Measurements from ENCODE around the gene SLC39A12. TPM values are rescaled to one million over a fixed set of nuclear protein-coding genes. Genes with fewer than 3 reads are reported as not detected.

The SLC39A12 gene
- total RNA-seq, 1 donor from 2014 or later, result not detected

DNA sequence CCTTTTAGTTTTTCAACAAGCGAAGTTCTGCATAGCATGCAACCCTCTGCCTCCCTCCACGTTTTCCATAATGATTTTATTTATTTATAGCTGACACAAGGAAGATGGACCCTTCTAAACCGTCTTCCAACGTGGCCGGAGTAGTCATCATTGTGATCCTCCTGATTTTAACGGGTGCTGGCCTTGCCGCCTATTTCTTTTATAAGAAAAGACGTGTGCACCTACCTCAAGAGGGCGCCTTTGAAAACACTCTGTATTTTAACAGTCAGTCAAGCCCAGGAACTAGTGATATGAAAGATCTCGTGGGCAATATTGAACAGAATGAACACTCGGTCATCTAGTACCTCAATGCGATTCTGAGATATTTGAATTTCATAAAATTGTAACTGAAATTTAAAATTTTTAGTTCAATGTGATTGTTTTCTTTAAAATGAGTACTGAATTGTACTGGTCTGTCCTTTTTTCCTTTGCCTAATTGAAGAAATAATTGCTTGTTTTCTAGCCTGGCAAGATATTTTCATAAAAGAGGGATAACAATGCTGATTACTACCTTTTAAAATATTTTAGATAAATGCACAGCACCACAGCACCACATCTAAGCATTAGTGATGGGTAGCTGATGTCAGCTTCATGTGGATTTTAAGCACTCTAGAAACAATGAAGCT lies 41.5 kb upstream of the SLC39A12 start:
- no peaks in the 10 kb centered on the region for H3K4me1 ChIP-seq
- H3K27ac ChIP-seq, result no peak overlapping the region
- peak in 1 of 2 donors; percentile 67 for DNase-seq (ENCODE audit: low spot score in 2 of 2)
- no peaks in the 10 kb centered on the region for H3K36me3 ChIP-seq
- TF ChIP-seq, protein P1, sequence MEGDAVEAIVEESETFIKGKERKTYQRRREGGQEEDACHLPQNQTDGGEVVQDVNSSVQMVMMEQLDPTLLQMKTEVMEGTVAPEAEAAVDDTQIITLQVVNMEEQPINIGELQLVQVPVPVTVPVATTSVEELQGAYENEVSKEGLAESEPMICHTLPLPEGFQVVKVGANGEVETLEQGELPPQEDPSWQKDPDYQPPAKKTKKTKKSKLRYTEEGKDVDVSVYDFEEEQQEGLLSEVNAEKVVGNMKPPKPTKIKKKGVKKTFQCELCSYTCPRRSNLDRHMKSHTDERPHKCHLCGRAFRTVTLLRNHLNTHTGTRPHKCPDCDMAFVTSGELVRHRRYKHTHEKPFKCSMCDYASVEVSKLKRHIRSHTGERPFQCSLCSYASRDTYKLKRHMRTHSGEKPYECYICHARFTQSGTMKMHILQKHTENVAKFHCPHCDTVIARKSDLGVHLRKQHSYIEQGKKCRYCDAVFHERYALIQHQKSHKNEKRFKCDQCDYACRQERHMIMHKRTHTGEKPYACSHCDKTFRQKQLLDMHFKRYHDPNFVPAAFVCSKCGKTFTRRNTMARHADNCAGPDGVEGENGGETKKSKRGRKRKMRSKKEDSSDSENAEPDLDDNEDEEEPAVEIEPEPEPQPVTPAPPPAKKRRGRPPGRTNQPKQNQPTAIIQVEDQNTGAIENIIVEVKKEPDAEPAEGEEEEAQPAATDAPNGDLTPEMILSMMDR (IDR thresholded peaks at IDR 0.05), result peak; percentile 10 to 66 (median 61)
- no peaks in the 10 kb centered on the region for H3K9me3 ChIP-seq
- H3K4me3 ChIP-seq, result no peak overlapping the region
- intact Hi-C loops (cut with DNase I), result loop anchor here (1.0 to 10.0 kb wide), 5 partner anchors 135 to 327 kb away; partner anchors contain the start of gene CACNB2
- no peaks in the 10 kb centered on the region for H3K27me3 ChIP-seq

DNA sequence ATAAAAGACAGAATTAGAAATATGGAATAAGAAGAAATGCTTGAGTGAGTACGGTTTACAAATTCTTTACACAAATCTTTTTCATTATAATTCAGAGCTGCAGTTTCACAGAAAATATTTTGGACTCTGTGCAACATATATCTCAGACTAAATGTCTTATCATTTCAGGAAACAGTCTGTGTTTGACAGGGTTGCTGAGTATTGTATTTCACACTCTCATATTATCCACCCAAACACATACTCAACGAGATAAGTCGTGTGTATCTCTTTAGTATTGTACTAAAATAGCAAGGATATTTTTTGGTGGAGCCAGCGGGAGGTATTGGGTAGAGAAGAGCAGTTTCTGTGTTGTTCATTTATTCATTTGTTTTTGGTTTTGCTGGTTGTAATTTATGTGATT lies 39.0 kb upstream of the SLC39A12 start:
- Histone ChIP-seq H3K27me3 (no peaks in the 10 kb centered on the region), H3K36me3 (no peaks in the 10 kb centered on the region), H3K4me1 (no peaks in the 10 kb centered on the region), H3K9me3 (no peaks in the 10 kb centered on the region), H3K27ac (no peak overlapping the region), H3K4me3 (no peak overlapping the region)
- TF ChIP-seq, protein P1 (IDR thresholded peaks at IDR 0.05), result no peak
- DNase-seq (ENCODE audit: low spot score in 2 of 2), result no peak
- intact Hi-C loops (cut with DNase I), result loop anchor here (5.0 to 10.0 kb wide), 3 partner anchors 132 to 325 kb away; partner anchors contain the start of gene CACNB2

DNA sequence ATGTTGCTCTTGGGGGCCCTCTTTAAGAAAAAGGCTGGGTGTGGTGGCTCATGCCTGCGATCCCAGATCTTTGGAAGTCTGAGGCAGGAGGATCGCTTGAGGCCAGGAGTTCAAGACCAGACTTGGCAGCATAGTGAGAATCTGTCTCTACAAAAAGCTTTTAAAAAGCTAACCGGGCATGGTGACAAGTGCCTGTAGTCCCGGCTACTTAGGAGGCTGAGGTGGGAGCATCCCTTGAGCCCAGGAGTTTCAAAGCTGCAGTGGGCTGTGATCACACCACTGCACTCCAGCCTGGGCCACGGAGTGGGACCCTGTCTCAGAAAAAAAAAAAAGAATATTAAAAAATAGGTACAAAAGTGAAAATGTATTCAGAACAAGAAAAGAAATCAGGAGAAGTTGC lies 38.1 kb upstream of the SLC39A12 start:
- Histone ChIP-seq H3K27ac (no peak overlapping the region), H3K9me3 (no peaks in the 10 kb centered on the region), H3K36me3 (no peaks in the 10 kb centered on the region), H3K4me1 (no peaks in the 10 kb centered on the region), H3K4me3 (no peak overlapping the region), H3K27me3 (no peaks in the 10 kb centered on the region)
- no peak for DNase-seq (ENCODE audit: low spot score in 2 of 2)
- TF ChIP-seq, protein P1 (IDR thresholded peaks at IDR 0.05), result no peak
- intact Hi-C loops (cut with DNase I), result loop anchor here (5.0 to 10.0 kb wide), 3 partner anchors 131 to 324 kb away; partner anchors contain the start of gene CACNB2

DNA sequence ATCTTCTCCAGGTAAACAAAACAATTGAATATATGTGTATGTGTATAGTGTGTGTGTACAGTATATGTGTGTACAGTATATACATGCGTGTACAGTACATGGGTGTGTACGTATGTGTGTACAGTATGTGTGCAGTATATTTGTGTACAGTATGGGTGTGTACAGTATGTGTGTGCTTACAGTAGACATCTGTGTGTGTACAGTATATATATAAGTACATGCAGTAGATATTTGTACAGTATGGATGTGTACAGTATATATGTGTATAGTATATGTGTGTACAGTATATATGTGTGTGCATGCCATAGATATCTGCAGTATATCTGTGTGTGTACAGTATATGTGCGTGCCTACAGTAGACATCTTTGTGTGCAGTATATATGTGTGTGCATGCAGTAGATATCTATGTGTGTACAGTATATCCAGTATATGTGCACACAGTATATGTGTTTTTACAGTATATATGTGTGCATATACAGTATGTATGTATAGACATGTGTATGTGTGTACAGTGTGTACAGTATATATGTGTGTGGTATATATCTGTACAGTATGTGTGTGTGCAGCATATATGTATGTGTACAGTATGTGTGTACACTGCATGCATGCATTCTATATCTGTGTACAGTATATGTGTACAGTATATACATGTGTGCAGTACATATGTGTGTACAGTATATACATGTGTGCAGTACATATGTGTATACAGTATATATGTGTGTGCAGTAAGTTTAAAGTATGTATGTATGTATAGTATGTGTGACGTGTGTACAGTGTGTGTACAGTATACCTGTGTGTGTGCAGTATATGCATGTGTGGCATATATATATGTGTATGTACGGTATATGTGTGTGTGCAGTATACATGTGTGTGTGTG lies 37.3 kb upstream of the SLC39A12 start:
- H3K4me1 ChIP-seq, result no peaks in the 10 kb centered on the region
- H3K9me3 ChIP-seq, result no peaks in the 10 kb centered on the region
- TF ChIP-seq, protein P1 (IDR thresholded peaks at IDR 0.05), result no peak
- DNase-seq (ENCODE audit: low spot score in 2 of 2), result no peak
- H3K27me3 ChIP-seq, result no peaks in the 10 kb centered on the region
- H3K27ac ChIP-seq, result no peak overlapping the region
- no peaks in the 10 kb centered on the region for H3K36me3 ChIP-seq
- intact Hi-C loops (cut with DNase I), result loop anchor here (5.0 to 10.0 kb wide), 3 partner anchors 130 to 323 kb away; partner anchors contain the start of gene CACNB2
- no peak overlapping the region for H3K4me3 ChIP-seq

DNA sequence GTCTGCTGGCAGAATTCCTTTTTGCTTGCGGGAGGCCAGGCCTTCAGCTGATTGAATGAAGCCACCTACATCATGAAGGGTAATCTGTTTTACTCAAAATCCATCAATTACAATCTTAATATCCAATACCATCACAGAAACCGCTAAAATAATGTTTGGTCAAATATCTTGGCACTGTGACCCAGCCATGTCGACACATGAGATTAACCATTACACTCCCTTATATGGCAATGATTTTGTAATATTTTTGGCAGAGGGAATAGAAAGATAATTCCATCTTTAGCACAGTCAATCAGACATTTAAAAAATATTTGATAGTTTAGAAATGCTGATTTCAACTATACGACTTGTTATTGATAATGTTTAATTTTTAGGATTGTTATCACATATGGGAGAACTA lies 36.5 kb upstream of the SLC39A12 start:
- intact Hi-C loops (cut with DNase I), result loop anchor here (10.0 kb wide), 1 partner anchor 130 kb away; no protein-coding TSS in a partner anchor
- no peak overlapping the region for H3K27ac ChIP-seq
- no peaks in the 10 kb centered on the region for H3K4me1 ChIP-seq
- TF ChIP-seq, protein P1 (IDR thresholded peaks at IDR 0.05), result no peak
- no peak for DNase-seq (ENCODE audit: low spot score in 2 of 2)
- no peaks in the 10 kb centered on the region for H3K27me3 ChIP-seq
- H3K4me3 ChIP-seq, result no peak overlapping the region
- no peaks in the 10 kb centered on the region for H3K9me3 ChIP-seq
- H3K36me3 ChIP-seq, result no peaks in the 10 kb centered on the region
